GM19328 (cell line): ENCODE data around the gene DNAJC12.
"Not testable (repeated sequence)": the region's sequence is repeated elsewhere in the genome, so short reads cannot be mapped to it uniquely, and the experiment has no call there.

Experiments
- ATAC-seq: cut with Tn5 transposase; IDR thresholded peaks from one replicate; pipeline ENCODE4 v1.9.1; 2021; ENCODE audit warnings: mild to moderate bottlenecking, moderate library complexity; ENCODE audit not compliant: unreplicated experiment

Gene DNAJC12

DNA sequence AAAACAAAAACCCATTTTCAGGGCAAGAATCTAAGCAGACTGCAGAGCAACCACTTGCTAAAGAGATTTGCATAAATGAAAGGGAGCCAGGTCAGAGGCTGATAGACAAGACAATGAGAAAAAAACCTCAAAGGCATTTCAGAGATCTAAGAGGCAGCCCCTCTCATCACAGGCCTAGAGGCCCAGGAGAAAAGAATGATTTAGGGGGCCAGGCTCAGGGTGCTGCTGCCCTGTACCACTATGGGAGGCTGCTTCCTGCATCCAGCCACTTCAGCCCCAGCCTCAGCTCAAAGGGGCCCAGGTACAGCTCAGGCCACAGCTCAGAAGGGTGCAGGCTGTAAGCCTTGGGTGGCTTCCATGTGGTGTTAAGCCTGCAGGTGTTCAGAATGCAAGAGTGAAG lies 3.7 kb upstream of the DNAJC12 start:
- no peak for ATAC-seq

DNA sequence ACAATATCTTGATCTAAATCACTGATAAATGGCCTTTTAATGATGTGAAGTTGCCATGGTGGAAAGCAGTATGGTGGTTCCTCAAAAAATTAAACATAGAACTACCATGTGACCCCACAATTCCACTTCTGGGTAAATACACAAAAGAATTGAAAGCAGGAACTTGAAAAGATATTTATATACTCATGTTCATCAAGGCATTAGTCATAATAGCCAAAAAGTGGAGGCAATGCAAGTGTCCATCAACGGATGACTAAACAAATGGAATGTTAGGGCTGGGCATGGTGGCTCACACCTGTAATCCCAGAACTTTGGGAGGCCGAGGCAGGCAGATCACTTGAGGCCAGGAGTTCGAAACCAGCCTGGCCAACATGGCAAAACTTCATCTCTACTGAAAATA lies 2.0 kb upstream of the DNAJC12 start:
- ATAC-seq = no peak

DNA sequence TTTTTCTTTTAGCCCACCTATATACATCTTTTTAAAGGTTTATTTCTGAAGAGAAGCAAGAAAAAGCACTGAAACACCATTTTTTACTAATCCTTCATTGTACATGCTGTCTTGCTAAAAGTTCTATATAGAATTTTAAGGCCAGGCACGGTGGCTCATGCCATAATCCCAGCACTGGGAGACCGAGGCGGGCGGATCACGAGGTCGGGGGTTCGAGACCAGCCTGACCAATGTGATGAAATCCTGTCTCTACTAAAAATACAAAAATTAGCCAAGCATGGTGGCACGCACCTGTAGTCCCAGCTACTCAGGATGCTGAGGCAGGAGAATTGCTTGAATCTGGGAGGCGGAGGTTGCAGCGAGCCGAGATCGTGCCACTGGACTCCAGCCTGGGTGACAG lies 1.5 kb upstream of the DNAJC12 start:
- ATAC-seq = not testable (repeated sequence)

DNA sequence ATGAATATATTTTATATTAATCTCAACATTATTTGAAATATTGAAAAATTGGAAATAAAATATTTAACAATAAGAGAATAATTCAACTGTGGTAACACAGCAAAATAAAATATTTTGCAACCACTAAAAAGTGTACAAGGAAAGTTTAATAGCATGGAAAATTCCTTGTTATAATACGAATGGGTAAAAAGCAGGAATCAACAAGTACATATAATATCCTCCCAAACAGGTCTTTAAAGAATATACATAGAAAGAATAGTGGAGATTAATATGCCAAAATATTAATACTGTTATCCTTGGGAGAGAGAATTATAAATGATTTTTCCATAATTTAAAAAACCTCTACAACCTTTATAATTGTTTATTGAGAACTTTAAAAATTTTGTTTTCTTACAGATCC lies 1.0 kb downstream of the DNAJC12 start:
- no peak for ATAC-seq

DNA sequence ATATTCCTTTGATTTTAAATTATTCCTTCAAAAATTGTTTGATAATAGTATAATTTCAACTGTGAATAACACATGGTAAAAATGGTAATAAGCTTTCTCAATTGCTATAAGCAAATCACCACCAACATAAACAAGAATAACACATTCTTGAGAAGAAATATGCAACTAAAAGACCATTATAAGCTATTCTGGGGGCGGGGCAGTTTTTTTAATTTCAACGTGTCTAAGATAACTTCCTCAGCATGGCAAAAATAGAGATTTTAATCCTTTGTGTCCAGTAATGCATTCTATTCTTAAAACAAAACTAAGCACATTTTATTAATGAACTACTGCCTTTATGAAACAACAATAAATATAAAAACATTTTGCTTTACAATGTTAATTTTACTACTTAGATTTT lies 1.5 kb downstream of the DNAJC12 start:
- ATAC-seq = no peak

DNA sequence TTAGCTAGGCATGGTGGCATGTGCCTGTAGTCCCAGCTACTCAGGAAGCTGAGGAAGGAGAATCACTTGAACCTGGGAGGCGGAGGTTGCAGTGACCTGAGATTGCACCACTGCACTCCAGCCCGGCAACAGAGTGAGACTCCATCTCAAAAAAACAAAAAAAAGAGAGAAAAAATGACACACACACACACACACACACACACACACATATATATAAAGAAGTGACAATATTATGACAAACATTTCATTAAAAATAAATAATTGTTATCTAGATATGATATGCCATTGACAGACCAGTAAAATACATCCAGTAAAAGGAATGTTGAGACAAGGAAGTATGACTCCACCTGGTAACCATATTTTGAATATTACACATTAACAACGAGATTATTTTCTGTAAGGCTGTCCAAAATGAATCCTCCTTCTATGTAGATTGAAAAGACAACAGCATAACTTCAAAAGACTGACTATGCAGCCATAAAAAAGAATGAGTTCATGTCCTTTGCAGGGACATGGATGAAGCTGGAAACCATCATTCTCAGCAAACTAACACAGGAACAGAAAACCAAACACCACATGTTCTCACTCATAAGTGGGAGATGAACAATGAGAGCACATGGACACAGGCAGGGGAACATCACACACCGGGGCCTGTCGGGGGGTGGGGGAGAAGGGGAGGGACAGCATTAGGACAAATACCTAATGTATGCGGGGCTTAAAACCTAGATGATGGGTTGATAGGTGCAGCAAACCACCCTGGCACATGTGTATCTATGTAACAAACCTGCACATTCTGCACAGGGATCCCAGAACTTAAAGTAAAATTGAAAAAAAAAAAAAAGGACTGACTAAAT lies 2.2 kb downstream of the DNAJC12 start:
- not testable (repeated sequence) for ATAC-seq

DNA sequence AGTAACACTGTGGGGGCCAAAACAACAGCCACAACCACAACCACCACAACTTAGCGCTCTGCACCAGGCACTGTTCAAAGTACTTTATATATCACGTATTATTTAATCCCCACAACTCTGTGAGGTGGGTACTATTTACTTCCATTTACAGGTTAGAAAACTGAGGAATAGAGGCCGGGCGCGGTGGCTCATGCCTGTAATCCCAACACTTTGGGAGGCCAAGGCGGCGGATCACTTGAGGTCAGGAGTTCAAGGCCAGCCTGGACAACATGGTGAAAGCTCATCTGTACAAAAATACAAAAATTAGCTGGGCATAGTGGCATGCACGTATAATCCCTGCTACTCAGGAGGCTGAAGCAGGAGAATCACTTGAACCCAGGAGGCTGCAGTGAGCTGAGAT lies 3.6 kb downstream of the DNAJC12 start:
- no peak for ATAC-seq

DNA sequence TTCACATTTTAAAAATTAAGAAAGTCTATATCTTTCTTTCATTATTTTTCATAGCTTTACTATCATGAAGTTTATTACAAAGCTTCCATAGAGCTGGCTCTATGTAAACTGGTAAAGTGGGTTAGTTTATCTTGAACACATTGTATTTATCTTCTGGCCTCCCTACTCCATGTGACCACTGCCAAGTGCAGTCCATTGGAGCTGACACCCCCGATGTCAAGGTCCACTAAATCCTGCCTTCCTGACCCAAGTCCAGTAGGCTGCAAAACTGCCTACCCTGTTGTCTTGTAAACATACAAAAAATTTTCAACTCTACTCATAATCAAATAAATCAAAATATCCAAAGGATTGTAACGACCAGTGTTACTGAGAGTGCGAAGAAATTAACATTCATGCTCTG lies 10.2 kb downstream of the DNAJC12 start:
- no peak for ATAC-seq

DNA sequence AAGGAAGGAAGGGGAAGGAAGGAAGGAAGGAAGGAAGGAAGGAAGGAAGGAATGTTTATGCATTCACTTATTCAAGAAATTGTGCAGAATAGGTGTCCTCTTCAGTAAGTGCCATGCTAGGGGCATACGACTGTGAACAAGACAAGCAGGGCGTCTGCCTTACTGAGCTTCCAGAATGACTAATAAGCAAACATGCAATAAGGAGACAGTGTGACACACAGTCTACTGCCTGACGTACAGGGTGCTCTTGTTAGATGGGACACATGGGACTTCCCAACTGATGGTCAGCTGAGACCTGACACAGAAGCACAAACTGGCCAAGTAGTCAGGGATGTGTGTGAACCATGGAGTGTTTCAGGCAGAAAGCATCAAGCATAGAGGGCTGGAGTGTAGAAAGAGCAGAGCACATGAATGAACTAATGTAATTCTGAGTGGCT lies 18.2 kb downstream of the DNAJC12 start:
- ATAC-seq = no peak

DNA sequence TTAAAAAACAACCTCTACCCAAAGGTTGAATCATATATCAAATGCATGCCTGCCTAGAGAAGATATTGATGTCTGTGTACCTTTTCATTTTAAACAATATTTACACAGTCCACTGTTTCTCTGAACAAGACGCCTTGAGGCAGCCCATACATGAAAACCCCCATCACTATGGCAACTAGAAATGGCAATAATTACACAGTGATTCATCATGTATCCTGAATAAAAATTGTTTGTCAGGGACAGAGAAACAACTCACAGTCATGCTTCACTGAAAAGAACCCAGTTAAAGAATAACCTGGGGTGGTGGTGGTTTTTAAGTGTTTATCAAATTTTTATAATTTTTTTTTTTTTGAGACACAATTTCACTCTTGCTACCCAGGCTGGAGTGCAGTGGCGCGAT lies 19.7 kb downstream of the DNAJC12 start:
- no peak for ATAC-seq

DNA sequence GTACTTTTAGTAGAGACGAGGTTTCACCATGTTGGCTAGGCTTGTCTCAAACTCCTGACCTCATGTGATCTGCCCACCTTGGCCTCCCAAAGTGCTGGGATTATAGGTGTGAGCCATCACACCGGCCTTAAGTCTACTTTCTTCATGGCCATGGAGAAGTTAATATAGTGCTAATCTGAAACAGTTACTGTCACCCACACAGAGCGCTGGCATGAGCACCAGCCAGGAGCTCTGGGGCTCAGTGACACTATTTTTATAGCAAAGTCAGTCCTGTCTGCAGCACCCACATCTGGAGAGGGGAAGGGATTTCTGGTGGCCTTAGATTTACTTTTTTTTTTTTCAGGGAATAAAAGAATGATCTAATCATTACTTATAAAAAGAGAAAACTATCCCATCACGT lies 21.3 kb downstream of the DNAJC12 start:
- ATAC-seq = no peak

DNA sequence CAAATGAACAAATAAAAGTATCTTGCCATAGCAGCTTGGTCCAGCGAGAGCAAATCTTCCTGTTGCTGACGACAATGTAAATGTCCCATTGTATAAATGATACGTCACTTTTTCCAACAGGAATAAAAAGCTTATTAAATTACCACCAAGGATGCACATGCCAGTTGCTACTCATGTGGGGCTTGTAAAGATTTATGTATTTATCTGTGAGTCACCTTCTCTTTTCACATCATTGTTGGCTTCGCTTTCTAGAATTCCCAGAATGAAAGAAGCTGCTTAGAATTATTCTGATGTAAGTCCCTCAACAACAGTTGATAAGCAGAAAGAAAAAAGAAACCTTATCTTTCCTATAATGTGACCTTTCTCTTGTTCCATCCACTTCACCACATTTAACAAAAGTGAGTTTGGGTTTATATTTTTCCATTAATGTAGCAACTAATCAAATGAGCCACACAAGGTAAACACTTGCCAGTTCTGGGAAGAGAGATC lies 22.4 kb downstream of the DNAJC12 start:
- ATAC-seq = no peak

DNA sequence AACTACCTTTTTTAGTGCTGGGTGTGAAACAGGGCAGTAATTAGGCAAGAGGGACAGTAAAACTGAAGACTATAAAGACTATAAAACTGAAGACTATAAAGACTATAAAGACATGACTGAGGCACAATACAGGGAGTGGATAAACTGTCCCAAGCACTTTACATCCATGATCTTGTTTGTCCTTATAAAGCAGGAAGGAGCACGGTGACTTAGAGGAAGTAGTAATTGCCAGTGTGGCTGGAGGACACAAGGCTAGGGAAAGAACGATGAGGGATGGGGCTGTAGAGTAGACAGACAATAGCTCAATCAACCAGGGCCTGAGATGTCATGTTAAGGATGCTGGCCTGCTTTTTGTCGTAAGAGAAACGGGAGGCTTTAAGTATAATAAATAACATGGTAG lies 26.0 kb downstream of the DNAJC12 start:
- ATAC-seq = no peak

DNA sequence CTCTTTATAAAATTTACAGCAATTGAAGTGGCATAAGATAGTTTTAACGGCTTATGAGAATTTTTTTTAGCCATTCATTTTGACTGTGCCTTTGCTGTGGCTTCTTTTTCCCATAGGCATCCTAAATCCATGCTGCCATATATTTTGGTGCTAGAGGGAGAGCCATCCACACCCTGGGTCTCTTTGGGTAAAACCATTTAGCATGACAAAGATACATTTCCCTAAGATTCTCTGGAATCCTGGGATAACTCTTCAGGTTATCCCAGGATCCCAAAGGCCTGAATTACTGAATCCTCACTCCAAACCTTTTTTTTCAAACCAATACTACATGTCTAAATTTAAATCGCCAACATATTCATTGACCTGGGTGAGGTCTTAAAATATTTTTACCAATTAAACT lies 28.9 kb downstream of the DNAJC12 start:
- ATAC-seq = no peak

DNA sequence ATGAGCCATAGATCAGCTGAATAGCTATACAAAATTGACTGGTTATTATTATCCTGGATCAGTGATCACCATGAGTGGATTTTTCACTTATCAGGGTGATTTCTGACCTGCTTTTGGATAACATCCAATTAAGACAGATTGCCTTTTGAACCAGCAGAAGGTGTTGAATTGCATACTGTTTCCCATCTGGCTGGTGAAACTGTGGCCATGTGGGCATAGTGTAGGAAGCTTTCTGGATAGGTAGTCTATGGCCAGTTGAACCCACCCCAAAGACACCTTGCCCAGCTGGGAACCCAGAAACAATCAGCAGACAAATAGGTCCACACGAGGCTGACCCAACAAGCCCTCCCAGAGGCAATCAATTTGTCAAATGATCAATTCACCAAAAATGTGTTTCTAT lies 29.3 kb downstream of the DNAJC12 start:
- no peak for ATAC-seq

DNA sequence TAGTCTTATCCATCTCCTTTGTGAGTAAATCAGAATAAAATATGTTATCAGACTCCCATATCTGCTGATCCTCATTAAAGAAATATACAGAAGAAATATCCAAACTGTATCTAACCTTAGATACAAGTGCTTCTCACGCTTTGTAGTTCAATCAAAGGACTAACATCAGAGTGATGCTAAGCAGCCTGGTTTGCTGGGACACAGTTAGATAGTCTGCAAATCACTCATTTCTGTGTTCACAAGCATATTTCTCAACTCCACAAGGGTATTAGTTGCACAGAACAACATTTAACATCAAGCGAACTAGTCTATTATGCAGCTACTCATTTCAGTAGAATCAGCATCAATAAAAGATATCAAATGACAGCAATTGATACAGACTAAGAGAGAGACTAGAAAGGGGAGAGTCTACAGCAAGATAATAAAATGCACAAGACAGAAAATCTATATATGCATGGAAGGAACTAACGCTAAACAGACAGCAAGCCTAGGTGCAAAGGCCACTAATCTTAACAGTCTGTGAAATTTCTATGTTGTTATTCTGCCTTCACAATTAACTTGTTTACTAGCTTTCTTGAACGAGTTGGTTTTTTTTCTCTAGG lies 30.0 kb downstream of the DNAJC12 start:
- no peak for ATAC-seq

DNA sequence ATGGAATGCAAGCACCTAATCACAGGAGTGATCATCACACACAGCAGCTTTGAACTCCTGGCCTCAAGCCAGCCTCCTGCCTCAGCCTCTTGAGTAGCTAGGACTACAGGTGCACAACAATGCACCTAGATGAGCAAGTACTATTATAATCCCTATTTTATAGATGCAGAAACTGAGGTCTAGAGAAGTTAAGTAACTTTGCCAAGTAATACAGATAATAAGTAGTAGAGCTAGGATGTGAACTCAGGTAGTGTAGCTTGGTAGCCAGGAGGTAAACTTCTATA lies 33.7 kb downstream of the DNAJC12 start:
- ATAC-seq = no peak

DNA sequence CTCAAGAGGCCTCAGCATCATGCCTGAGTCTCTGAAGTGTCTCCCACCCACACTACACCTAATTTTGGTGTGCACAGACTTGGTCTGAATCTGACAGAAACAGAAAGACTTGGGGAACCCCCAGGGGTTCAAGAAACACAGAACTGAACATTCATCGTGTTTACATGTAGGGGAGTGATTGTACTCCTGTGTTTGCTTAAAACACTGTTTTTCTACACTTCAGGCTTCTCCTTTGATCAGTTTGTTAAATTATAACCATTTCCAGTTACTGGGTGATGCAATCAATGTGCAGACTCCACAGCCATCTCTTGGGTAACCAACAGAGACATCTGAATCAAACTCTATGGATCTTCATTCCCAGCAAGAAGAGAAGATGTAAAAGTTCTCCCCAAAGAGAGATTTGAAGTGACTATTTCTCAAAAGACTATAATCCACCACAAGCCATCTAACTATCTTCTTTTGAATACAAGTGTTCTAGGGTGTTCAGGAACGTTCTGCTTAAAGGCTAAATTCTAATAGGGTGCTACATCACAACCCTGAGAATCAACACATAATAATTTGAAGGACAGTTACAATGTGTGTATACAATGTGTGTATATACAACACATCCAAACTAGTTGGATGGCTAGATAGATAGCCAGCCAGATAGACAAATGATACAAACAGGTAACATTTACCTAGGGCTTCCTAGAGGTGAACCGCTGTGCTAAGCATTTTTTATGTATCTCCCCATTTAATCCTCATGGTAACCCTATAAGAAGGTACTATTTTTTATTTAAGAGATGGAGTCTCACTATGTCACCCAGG lies 34.2 kb downstream of the DNAJC12 start:
- ATAC-seq = peak; percentile 81

DNA sequence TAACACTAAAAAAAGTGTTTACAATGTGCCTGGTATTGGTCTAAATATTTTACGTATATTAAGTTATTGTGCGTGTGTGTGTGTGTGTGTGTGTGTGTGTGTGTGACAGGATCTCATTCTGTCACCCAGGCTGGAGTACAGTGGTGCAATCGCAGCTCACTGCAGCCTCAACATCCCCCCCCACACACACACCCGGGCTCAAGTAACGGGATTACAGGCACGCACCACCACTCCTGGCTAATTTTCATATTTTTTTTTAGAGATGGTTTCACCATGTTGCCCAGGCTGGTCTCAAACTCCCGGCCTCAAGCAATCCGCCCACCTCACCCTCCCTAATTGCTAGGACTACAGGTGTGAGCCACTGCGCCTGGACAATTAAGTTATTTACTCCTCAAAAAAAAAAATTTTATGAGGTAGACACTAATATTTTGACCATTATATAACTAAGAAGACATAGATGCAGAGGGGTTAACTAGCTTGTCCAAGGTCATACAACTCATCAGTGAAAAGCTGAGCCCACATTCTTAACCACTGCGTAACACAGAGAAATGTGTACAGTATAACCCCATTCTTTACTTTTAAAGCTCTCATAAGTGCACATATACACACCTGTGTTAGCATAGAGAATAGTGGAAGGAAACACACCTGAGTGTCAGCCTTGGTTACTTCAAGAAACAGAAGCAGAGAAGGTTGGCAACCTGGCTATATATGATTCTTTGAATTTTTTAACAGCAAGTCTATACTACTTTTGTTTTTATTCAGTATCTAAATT lies 35.0 kb downstream of the DNAJC12 start:
- ATAC-seq = peak; percentile 26

DNA sequence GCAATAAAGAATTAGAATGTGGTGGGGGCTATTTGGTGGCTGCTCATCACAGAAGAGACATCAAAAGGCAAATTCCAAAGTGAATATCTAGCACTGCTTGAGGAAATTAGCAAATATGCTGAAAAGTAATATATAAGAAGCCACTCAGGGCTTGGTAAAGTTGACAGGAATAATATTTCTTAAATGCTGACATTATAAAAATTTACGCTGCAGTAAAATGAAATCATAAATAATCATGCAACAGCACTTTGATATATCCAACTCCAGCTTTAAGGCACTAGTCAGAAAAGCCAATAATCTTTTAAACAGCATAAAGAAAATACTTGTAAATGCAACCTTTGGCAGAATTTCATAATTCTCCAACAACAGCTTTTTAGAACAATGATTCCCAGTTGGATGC lies 36.9 kb downstream of the DNAJC12 start:
- no peak for ATAC-seq

DNA sequence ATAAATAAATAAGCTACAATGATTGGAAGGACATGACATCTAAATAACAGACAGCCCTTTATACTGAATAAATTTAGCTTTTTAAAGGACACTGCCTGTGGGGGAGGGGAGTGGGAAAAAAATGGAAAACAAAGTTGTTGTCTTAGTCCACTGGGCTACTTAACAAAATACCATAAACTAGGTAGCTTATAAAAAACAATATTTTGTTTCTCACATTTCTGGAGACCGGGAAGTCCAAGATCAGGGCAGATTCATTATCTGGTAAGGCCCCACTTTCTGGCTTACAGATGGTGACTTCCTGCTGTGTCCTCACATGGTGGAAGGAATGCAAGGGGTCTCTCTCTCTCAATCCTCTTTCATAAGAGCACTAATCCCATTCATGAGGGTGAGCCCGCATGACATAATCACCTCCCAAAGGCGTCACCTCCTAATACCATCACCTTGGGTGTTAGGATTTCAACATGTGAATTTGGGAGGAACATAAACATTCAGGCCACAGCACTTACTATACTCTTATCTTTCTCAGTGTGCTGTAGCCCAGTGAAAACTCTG lies 43.0 kb downstream of the DNAJC12 start:
- no peak for ATAC-seq
